ENCODE data around the gene PSAT1. TPM values are rescaled to one million over a fixed set of nuclear protein-coding genes. Genes with fewer than 3 reads are reported as not detected.

Gene PSAT1
- total RNA-seq, 2 experiments from 2014 or later: 125 to 268 TPM

DNA sequence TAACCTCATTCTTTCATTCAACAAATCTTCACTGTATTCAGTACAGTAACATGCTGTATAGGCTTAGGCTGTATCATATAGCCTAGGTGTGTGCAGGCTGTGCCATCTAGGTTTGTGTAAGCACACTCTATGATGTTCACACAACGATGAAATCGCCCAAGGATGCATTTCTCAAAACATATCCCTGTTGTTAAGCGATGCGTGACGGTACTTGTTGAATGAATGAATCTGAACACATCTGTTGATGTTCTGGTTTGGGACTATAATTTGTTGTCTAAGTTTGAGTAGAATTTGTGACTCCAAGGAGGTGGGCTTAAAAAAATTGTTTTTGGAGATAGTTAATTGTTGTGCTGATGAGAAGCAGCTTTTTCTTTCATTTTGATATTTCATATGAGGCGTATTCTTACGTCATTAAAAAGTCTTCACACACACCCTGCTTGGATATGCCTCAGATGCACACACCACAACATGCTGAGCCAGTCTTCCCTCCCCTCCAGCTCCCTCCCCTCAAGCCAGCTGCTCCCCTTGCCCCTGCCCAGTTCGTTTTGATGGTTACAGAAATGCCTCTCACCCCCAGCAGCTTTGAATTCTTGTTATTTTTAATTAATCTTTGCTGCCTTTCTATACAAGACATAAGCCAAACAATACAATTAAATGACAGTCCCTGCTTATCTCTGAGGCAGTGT, 5.5 kb upstream of the PSAT1 start:
- Histone ChIP-seq H3K4me3 (ENCODE audit: low read depth, low read length, poor library complexity, severe bottlenecking) (no peak overlapping the region), H3K4me1 (ENCODE audit: insufficient read depth, low read length, poor library complexity, severe bottlenecking) (peaks cover 11% of the 10 kb centered on the region), H3K9me2 (ENCODE audit: insufficient read depth, low read length) (no peaks in the 10 kb centered on the region), H3K79me2 (ENCODE audit: insufficient read depth, low read depth, low read length) (no peaks in the 10 kb centered on the region), H4K20me1 (ENCODE audit: insufficient read depth, low read length) (no peaks in the 10 kb centered on the region), H3K36me3 (ENCODE audit: insufficient read depth, low read length) (no peaks in the 10 kb centered on the region), H2AFZ (ENCODE audit: low read length) (peak overlapping the region; percentile 35; the same call in 1 of the 2 replicates), H3K9me3 (ENCODE audit: low read length) (no peaks in the 10 kb centered on the region), H3K27ac (ENCODE audit: low read depth, low read length, poor library complexity, severe bottlenecking) (no peak overlapping the region), H3K4me2 (ENCODE audit: low read length) (no peak overlapping the region)
- BruUV-seq (replicated peaks): no TSS peak
- no peak for TF ChIP-seq EZH2phosphoT487 (IDR thresholded peaks at IDR 0.05; ENCODE audit: borderline replicate concordance, low read depth, low read length)
- TF ChIP-seq, protein P1, sequence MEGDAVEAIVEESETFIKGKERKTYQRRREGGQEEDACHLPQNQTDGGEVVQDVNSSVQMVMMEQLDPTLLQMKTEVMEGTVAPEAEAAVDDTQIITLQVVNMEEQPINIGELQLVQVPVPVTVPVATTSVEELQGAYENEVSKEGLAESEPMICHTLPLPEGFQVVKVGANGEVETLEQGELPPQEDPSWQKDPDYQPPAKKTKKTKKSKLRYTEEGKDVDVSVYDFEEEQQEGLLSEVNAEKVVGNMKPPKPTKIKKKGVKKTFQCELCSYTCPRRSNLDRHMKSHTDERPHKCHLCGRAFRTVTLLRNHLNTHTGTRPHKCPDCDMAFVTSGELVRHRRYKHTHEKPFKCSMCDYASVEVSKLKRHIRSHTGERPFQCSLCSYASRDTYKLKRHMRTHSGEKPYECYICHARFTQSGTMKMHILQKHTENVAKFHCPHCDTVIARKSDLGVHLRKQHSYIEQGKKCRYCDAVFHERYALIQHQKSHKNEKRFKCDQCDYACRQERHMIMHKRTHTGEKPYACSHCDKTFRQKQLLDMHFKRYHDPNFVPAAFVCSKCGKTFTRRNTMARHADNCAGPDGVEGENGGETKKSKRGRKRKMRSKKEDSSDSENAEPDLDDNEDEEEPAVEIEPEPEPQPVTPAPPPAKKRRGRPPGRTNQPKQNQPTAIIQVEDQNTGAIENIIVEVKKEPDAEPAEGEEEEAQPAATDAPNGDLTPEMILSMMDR (conservative IDR thresholded peaks at IDR 0.05; ENCODE audit: low read length): no peak
- POLR2A ChIA-PET: interaction anchor here (1.7 kb wide), 1 partner anchor 20 kb away, joined by 4 read pairs; no protein-coding TSS in a partner anchor
- intact Hi-C loops (cut with micrococcal nuclease; ENCODE audit: unreplicated experiment): no loop called here
- CTCF ChIA-PET (ENCODE audit: unreplicated experiment): no interaction called here
- DNase-seq (ENCODE audit: low spot score): no peak

- Histone ChIP-seq H4K20me1 (ENCODE audit: insufficient read depth, low read length) (no peaks in the 10 kb centered on the region), H3K27ac (ENCODE audit: low read depth, low read length, poor library complexity, severe bottlenecking) (no peak overlapping the region), H3K36me3 (ENCODE audit: insufficient read depth, low read length) (no peaks in the 10 kb centered on the region), H2AFZ (ENCODE audit: low read length) (peak overlapping the region; percentile 35; the same call in 1 of the 2 replicates), H3K79me2 (ENCODE audit: insufficient read depth, low read depth, low read length) (no peaks in the 10 kb centered on the region), H3K4me1 (ENCODE audit: insufficient read depth, low read length, poor library complexity, severe bottlenecking) (peaks cover 15% of the 10 kb centered on the region), H3K9me2 (ENCODE audit: insufficient read depth, low read length) (no peaks in the 10 kb centered on the region), H3K9me3 (ENCODE audit: low read length) (no peaks in the 10 kb centered on the region), H3K4me2 (ENCODE audit: low read length) (no peak overlapping the region), H3K4me3 (ENCODE audit: low read depth, low read length, poor library complexity, severe bottlenecking) (no peak overlapping the region)
- BruUV-seq (replicated peaks): no TSS peak
- DNase-seq (ENCODE audit: low spot score): no peak
- intact Hi-C loops (cut with micrococcal nuclease; ENCODE audit: unreplicated experiment): no loop called here
- TF ChIP-seq EZH2phosphoT487 (IDR thresholded peaks at IDR 0.05; ENCODE audit: borderline replicate concordance, low read depth, low read length): no peak
- TF ChIP-seq, protein P1 (conservative IDR thresholded peaks at IDR 0.05; ENCODE audit: low read length): no peak
- ChIA-PET CTCF (ENCODE audit: unreplicated experiment) (no interaction called here), POLR2A (interaction anchor here (0.5 kb wide), 1 partner anchor 11 kb away, joined by 3 read pairs; no protein-coding TSS in a partner anchor)
Measured at GRCh38 chr9:78292026-78292425, 4.9 kb upstream of the PSAT1 start.
